GM18867 (cell line): ENCODE measurements around the gene EIF2A.
A peak's percentile ranks its signal among the peaks of the same experiment; 100 is the strongest.
"Not testable (repeated sequence)": the region's sequence is repeated elsewhere in the genome, so short reads cannot be mapped to it uniquely, and the experiment has no call there.

ENCODE experiments used
- ATAC-seq: cut with Tn5 transposase; IDR thresholded peaks from one replicate; pipeline ENCODE4 v1.9.1; 2021; ENCODE audit warnings: mild to moderate bottlenecking, moderate library complexity; ENCODE audit not compliant: unreplicated experiment

EIF2A gene

GRCh38 chr3:150600647-150601530 lies 54.3 kb downstream of the EIF2A start:
- not testable (repeated sequence) for ATAC-seq

- peak; percentile 9 for ATAC-seq
Observed at GRCh38 chr3:150602426-150603152, 56.0 kb downstream of the EIF2A start.

DNA sequence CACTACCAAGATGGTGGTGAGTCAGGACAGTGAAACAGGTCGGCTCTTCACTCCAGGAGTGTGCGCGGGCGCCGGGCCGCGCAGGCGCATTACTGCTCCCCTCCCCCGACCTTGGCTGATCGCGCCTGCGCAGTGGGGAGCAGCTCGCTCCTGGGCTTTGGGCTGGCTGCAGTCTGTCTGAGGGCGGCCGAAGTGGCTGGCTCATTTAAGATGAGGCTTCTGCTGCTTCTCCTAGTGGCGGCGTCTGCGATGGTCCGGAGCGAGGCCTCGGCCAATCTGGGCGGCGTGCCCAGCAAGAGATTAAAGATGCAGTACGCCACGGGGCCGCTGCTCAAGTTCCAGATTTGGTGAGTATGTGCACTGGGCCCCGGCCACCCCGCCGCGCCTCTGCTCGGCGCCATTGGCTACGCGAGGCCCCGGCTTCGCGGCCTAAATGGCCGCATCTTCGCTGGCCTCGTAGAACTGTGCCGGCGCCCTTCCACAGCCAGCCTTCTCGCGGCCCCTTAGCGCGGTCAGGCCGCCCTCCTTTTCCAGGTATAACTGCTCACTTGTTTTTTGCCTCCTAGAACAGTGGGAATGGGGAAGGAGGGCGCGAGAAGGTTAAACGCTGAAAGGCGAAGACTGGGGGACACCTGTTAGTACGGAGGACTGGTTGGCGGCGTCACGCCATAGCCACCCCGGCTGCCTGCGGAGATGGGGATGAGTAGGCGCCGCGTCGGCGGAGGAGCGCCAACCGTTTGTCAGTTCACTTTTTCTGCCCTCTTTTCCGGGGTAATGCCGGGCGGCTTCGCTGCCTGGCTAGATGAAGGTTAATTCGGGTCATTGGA lies 56.8 kb downstream of the EIF2A start, which contains the start of gene SELENOT:
SELENOT (plus strand) TSS at position 169 of the 827 bp plus-strand sequence; CDS start at position 211, 42 bp downstream.
- ATAC-seq: peak; percentile 64

GRCh38 chr3:150603980-150604319 lies 57.4 kb downstream of the EIF2A start:
- peak; percentile 0 for ATAC-seq

- no peak for ATAC-seq
Observed at GRCh38 chr3:150605998-150606641, 59.5 kb downstream of the EIF2A start.

- no peak for ATAC-seq
Observed at GRCh38 chr3:150607267-150608065, 60.9 kb downstream of the EIF2A start.

GRCh38 chr3:150609988-150610387 lies 63.4 kb downstream of the EIF2A start:
- ATAC-seq: no peak

GRCh38 chr3:150610785-150611184 lies 64.2 kb downstream of the EIF2A start:
- no peak for ATAC-seq

- ATAC-seq: no peak
Observed at GRCh38 chr3:150611666-150612065, 65.1 kb downstream of the EIF2A start.

DNA sequence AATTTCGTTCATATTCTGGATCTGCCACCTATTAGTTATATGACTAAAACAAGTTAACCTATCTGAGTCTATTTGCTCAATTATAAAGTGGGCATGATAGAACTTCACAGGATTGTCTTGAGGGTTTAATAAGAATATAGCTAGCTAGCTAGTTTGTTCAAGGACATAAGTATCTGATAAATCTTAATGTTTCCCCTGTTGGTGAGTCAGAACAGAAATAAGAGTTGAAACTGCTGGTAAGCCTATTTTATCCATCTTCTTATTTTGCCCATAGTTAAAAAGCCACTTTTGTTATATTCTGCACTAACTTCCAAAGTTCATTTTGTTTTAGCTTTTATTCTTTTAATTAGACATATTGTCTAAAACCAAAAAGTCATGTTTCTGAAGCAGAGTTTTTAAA lies 65.9 kb downstream of the EIF2A start:
- no peak for ATAC-seq

DNA sequence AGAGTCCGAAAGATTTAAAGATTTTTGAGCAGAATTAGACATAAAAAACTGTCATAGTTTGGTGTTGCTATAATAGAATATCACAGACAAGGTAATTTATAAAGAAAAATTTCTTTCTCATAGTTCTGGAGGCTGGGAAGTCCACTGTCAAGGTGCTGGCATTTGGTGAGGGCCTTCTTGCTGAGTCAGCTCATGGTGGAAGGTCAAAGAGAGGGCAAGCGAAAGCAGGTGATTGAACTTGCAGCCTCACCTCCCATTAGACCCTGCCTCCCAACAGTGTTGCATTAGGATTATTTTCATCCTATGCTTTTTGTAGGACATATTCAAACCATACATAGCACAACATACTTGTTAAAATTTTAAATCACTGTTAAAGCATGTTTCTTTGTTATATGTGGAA lies 66.4 kb downstream of the EIF2A start:
- no peak for ATAC-seq

DNA sequence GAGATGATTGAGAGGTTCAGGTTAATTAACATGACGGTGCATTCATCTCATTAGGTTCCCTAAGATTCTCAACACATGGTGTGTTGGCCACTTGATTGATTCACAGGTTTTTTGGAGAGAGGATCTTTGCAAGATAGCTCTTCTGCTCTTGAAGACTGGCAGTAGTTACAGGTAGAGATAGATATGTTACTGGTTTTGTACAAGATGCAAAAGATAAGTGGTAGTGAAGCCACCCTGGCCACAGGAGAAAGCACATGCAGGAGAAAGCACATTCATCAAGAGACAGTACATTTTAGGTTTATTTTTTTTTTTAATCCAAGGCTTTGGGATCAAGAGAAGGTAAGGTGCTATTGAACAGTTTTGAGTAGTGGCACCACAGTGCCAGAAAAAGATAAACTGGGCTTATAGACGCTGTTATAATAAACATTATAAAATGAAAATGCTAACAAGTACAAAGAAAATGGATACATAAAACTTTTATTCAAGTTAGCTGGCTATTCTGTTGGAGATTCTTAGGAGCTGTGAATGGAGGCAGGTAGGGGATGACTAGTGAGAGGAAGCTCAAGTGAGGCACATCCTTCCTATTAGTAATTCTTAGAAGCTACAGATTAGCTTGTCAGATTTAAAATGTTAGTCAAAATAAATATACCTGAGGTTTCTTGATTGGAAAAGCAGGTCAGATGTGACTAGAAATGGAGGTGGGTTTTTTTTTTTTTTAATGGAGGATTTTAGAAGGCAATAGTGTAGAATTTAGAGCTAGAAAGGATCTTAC lies 67.3 kb downstream of the EIF2A start:
- no peak for ATAC-seq

- no peak for ATAC-seq
Observed at GRCh38 chr3:150620002-150620689, 73.6 kb downstream of the EIF2A start.

- ATAC-seq: not testable (repeated sequence)
Observed at GRCh38 chr3:150622955-150623354, 76.4 kb downstream of the EIF2A start.

DNA sequence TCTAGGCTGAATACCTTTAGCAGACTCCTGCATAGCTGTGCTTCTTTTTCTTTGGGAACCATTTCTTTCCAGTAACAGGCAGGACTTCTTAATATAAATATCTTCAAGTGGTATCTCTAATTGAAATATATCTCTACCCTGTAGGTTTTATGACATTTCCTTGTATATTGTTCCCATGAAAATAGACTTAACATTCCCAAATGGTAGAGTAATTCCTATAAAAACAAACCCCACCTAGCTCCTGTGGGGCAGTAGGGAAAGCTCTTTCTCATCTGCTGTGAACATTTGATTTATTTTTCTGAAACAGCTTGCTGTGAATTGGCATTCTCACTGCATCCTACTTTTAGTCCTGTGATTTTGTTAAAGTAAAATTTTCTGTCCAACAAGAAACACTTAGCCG lies 77.4 kb downstream of the EIF2A start:
- ATAC-seq: no peak

DNA sequence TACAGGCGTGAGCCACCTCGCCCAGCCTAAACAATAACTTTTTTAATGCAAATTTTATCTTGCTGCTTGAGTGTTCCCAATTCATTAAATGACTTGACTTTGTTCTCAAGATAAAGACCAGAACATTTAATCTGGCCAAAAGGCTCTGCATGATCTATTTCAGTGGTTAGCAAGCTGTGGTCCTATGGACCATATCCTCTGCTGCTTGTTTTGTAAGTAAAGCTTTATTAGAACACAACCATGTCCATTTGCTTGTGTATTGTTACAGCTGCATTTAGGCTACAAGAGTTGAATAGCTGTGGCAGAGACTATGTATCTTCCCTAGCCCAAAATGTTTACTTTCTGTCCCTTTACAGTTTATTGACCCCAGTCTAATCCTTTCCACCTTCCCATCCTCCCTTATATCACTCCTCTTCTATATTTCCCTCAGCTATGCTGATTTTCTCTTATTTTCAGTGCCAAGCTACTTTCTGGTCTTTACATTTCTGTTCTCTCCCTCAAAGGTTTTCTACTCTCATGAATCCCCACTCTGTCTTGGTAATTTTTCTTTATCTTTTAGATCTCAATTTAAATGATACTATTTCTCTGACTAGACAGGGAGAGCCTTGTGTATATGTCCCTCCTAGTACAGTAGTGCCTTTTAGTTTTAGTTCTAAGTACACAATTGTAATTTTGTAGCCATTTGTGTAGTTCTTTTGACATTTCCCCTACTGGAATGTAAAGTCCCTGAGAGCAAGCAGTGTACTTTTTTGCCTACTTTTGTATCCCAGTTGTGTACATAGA lies 79.8 kb downstream of the EIF2A start:
- ATAC-seq: no peak

DNA sequence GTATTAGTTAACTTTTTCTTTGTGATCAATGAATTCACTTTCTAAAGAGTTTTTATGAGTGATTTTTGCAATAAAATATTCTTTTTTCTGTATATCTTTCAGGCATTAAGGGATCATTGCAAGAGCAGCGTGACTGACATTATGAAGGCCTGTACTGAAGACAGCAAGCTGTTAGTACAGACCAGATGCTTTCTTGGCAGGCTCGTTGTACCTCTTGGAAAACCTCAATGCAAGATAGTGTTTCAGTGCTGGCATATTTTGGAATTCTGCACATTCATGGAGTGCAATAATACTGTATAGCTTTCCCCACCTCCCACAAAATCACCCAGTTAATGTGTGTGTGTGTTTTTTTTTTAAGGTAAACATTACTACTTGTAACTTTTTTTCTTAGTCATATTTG lies 81.0 kb downstream of the EIF2A start:
- no peak for ATAC-seq
